ENCODE results near the gene SERINC3.
"Not testable (repeated sequence)": the region's sequence is repeated elsewhere in the genome, so short reads cannot be mapped to it uniquely, and the experiment has no call there.

SERINC3 gene

DNA sequence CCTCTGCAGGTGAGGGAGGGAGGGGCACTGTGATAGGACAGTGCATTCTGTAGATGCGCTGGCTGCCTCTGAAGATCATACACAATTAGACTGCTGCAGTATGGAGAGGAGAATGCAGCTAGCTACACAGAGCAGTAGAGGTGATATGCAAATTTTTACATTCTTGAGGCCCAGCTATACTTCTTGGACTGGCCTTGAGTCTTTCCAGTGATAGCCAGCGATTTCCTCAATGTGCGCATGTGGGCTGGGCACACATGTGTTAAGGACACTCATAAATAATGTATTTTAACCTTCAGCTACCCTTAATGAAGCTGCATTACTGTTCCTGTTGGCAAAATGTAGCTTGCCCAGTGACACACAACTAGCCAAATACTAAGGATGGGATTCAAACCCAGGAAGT is 27.2 kb downstream of the SERINC3 start:
- DNase-seq = no peak

DNA sequence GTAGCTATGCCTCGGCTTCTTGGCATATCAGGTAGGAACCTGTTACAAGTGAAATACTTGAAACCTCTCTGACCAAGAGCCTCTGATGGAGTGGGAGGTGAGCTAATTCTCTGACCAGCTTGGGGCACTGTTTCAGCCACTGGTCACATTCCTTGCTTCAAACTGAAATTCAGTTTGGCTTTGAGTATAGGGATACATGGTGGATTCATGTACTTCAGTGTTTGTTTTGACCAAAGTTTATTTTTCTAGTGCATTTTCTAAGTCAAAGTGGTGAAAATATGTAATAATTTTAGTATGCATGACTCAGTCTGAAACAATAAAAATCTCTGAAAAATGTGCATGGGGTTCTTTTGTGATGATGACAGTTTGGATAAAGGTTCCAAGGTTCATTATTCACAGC is 27.6 kb downstream of the SERINC3 start:
- DNase-seq = no peak

DNA sequence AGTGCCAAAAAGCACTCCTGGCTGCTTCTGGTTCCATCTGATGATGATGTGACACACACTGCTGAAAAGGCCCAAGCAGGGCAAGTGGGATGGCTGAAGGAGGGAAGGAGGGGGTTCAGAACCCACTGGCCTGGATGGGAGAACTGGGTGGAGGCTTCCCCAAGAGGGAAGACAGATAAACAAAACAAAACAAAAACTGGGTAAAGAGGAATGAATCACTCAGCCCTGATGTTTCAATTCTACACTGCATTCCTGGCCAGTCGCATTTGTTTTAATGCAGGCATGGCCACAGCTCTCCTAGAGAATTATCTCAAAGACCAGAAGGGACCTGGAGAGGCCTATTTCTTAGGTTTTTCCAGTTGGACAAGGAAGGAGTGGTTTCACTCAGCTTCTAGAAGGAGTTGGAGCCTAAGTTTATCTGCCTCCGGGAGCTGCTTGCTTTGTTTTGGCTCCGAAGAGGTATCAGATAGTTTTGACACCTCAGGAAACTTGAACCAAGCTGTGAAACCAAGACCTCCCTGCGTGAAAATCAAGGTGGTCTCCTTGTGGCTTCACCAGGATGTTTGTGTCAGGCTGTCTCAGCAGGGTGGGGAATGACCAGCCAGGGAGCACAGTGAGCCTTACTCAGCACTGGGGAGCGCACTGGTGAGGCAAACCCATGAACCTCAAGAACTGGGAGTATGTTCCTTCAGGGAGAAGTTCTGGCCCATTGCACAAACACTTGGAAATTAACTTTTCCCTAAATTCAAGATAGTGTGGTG is 30.1 kb downstream of the SERINC3 start:
- DNase-seq = no peak

DNA sequence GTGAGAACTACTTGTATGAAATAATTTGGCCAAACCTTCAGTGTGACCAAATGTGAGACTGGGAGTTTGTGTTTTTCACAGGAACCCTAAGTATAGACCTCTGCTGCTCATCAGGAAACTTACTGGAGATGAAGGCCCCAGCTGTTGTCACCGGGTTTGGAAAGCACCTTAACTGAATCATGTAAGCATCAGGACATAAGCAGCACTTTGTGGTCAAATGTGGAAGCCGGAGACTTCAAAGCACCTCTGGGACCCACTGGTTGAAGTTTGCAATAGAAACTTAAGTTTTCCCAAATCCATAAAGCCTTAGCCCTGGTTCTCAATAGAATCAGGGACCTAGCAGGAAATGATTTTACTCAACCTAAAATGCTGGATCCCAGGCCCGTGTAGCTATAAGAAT is 31.9 kb downstream of the SERINC3 start:
- DNase-seq = no peak

DNA sequence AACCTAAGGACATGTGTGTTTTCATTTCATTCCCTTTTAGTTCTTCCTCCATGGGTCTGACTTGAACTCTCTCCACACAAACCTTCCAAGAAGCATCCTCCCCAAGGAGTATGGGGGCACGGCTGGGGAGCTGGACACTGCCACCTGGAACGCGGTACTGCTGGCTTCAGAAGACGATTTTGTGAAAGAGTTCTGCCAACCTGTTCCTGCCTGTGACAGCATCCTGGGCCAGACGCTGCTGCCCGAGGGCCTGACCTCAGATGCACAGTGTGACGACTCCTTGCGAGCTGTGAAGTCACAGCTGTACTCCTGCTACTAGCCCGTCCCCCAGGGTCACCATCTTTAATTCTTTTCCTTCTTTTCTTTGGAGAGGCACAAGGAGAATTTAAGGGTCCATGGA is 32.6 kb downstream of the SERINC3 start:
- no peak for DNase-seq

DNA sequence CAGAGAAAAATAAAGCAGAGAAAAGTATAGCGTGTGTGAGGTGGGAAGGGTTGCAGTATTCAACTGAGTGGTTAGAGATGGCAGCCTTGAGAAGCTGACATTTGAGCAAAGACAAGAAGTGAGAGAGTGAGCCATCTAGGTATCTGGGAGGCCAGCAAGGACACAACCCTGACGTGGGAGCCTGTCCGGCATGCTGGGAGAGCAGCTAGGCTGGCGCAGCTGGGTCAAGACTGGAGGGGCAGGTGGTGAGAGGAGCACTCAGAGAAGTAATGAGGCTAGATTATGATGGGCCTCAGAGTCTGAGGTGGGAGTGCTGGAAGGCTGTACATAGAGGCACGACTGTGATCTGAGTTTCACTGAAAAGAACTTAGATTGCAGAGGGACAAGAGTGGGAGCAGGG is 33.3 kb downstream of the SERINC3 start:
- no peak for DNase-seq

DNA sequence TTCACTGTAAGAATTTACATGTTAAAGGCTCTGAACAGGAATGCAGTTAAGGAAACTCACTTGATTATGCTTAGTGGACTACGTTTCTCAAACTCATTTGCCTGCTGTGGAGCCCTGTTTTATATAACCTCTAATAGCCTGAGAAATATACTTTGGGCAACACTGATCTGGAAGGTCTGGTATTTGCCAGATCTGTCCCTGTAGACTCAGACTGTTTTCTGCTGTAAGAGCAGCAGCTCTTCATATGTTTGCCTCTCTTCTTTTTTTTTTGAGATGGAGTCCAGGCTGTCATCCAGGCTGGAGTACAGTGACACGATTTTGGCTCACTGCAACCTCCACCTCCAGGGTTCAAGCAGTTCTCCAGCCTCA is 36.1 kb downstream of the SERINC3 start:
- DNase-seq = no peak

DNA sequence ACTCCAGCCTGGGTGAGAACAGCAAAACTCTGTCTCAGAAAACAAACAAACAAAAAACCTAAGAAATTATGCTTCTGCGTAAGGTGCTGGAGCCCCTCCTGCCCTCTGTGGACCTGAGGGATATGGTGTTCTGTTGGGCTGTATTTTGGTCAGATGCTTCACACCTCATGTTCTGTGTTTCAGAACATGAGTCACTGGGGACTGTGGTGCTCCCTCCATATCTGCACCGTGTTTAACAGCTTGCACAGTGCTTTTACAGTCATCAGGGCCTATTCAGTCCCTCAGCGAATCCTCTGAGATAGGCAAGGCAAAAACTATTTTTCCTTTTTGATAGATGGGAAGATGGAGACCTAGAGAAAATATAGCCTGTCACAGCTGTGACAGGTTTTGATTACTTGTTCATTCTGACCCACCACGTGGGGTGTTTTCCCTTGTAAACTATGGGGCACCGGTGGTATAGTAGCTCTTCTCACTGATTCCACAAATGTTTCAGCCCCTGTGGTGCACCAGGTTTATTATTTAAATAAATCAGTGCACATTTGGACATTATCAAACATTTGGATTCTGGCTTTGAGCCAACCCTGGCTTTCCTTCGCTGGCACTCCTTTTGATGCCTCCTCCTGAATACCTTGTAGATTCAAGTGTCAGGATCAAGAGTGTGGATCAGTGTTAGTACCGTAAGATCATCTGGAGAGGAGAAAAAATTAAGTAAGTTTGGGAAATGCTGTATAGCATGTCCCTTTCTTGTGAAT is 36.6 kb downstream of the SERINC3 start:
- no peak for DNase-seq

DNA sequence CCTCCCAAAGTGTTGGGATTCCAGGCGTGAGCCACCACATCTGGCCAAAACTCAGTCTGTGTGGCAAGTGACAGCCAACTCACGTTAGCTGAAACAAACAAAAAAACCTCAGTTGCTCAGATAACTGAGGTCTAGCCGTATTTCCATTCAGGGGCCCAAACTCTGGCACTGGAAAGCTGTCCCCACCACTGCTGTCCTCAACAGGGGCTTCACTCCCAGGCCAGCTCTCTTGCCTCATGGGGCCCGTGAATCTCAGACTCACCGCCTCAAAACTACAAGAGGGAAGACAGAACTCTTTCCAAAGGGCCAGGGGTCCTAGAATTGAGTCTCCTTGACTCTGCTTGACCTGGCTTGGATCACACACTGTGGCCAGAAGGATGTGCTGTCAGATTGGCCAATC is 38.8 kb downstream of the SERINC3 start:
- no peak for DNase-seq

DNA sequence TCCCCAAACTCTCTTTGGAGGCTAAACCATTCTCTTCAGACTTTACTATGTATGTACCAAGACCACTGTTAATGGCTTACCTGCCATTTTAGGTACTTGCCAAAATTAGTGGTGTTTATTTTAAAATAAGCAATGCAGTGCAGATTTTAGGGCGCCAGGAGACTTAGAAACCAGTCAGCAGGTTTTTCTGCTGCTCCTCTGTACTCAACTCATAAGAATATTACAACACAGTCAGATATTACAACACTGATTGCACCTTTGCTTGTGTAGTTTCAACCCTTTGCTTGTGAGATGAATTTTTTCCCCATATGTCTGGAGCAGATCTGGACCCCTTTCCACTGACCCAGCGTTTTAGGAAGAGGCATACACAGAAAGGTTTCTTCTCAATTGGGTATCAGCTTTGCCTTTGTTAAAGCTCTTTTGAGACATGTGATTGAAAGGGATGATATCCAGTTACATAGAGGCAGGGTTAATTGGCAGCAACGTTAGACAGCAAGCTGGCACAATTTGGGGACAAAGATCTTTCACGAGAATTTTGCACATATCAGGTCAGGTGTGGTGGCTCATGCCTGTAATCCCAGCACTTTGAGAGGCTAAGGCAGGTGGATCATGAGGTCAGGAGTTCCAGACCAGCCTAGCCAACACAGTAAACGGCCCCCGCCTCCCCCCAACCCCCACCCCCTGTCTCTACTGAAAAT is 40.0 kb downstream of the SERINC3 start:
- no peak for DNase-seq

DNA sequence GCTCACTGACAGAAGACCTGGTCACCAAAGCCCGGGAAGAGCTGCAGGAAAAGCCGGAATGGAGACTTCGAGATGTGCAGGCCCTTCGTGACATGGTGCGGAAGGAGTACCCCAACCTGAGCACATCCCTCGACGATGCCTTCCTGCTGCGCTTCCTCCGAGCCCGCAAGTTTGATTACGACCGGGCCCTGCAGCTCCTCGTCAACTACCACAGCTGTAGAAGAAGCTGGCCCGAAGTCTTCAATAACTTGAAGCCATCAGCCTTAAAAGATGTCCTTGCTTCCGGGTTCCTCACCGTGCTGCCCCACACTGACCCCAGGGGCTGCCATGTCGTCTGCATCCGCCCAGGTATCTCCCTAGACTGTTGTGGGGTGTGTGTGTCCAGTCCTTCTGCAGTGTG is 41.8 kb downstream of the SERINC3 start:
- DNase-seq = no peak

DNA sequence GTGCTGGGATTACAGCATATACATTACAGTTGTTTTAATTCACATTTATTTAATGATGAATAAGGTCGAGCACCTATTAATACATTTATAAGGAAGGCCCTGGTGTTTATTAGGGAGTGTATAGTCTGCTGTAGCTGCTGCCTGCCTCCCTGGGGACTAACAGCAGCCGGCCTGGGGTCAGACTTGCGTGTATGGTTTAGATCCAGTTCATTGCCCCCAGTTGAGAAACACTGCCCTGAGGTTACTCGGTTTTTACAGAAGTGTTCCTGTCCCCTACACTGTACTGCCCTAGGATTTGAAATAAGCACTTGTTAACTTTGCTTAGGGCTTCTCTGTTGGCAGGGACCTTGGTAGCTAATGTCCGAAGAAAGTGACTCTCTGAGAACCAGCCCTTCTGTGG is 42.2 kb downstream of the SERINC3 start:
- no peak for DNase-seq

DNA sequence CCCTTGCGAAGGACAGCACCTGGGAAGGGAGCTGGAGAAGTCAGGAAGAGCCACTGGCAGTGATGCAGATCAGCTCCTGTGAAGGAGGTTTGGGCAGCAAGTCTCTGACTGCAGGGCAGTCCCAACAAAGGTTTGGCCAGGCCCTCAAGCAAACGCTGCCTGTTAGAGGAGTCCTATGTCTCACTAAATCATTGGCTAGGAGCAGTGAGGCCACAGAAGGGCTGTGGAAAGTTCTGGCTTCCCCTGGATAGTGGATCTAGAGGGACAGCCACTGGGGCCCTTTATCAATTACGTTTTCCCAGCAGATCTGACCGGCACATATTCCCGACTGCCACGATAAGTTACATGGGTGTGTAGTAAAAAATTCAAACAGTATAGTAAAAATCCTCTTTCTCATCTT is 43.7 kb downstream of the SERINC3 start:
- DNase-seq = no peak

DNA sequence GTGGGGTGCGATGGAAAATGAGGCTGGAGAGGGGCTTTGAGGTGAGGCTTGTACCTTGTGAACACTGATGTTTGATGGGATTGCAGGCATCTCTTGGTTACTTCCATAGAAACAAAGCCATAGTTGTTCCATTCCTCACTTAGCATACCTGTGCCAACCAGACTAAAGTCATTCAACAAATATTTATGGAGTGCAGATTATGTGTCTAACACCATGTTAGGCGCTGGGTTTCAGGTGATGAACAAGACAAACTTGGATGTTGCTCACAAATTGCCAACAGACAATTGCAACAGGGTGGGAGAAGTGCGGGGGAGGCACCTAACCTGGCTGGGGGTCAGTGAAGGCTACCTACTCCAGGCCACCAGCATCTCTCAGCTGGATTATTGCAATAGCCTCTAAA is 44.7 kb downstream of the SERINC3 start:
- no peak for DNase-seq

DNA sequence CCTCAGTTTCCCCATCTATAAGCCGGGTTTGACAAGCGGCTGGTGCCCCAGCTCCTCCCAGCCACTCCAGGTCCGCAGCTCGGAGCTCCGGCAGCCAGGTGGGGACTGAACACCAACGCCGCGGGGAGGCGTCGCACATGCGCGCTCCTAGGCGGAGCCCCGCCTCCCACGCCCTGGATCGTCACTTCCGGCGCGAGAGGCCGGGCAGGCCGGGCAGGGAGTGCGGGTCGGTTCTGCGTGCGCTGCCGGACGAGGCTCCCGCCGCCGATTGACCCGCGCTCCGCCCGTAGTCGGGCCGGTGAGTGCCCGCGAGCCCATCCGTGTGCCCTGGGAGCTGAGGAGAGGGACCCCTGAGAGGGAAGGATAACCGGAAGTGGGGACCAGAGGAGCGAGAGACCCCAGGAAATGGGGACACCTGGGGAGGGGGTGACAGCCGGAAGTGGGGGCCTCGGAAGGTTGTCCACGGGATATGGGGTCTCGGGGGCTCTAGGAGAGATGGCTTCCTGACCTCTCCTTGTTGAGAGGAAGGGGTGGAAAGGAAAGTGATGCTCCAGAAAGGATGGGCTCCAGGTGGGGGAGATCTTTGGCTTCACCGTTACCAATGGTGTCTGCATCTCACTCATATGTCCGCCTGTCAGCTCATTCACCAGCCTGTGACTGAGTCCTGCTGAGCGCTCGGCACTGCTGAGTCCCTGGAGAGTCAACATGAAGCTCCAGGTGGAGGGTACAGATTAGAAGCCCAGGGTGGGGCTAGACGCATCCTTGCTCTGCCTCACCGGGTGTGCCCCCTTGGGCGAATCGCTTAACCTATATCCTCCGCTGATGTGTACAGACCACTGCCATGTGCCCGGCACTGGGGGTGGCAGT is 45.9 kb downstream of the SERINC3 start, which contains the start of gene TTPAL:
Gene TTPAL (plus strand): TSS at position 181 of the 867 bp plus-strand sequence. CDS start 4,126 bp downstream, outside the sequence.
- peak; percentile 25 to 91 (median 76) for DNase-seq

DNA sequence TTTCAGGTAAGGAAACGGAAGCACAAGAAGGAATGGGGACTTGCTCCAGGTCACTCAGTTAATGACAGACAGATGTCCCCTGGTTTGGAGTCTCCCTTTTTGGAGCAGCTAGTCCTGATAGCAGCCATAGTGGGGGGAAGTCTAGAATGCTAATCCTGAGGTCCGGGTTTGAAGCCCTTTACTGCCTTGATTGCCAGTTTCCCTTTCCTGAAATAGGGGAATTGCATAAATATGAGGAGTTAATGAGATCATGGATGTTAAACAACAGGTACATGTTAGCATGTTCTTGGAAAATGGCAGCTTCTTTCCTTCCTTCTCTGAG is 46.5 kb downstream of the SERINC3 start:
- no peak for DNase-seq

DNA sequence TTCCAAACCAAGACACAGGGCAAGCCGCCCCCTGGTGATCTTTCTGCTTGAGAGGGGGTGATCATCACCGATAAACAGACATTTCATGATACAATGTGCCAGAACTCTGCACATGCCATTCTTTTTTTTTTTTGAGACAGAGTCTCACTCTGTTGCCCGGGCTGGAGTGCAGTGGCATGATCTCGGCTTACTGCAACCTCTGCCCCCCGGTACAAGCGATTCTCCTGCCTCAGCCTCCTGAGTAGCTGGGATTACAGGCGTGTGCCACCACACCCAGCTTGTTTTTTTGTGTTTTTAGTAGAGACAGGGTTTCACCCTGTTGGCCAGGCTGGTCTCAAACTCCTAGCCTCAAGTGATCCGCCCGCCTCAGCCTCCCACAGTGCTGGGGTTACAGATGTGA is 49.6 kb downstream of the SERINC3 start:
- not testable (repeated sequence) for DNase-seq

DNA sequence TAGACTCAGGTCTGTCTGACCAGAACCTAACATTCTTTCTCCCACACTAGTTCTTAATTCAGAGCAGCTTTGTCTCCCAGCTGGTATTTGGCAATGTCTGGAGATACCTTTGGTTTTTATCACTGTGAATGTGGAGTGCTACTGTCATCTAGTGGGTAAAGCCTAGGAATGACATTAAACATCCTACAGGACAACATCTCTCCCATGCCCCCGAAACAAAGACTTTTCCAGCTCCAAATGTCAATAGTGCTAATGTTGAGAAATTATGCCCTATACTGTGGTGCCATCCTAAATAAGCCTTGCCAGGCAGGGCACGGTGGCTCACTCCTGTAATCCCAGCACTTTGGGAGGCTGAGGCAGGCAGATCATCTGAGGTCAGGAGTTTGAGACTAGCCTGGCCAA is 50.4 kb downstream of the SERINC3 start:
- DNase-seq = no peak

DNA sequence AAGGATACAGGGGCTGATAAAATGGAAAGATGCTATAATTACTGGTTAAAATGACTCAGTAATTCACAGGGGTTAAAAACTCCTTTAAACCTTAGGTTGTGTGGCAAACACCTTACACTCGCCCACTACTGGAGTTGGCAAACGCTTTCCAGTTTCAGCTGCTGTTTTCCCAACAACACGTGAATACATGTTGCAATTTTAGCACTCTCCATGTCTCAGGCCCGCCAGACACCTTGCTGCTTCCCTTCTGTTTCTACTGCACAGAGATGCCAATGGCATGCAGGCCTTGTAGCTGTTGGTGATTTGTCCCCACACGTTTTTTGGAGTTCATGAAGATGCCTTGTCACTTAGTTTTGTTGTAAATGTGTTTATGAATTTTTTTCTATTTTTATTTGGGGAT is 51.5 kb downstream of the SERINC3 start:
- no peak for DNase-seq

DNA sequence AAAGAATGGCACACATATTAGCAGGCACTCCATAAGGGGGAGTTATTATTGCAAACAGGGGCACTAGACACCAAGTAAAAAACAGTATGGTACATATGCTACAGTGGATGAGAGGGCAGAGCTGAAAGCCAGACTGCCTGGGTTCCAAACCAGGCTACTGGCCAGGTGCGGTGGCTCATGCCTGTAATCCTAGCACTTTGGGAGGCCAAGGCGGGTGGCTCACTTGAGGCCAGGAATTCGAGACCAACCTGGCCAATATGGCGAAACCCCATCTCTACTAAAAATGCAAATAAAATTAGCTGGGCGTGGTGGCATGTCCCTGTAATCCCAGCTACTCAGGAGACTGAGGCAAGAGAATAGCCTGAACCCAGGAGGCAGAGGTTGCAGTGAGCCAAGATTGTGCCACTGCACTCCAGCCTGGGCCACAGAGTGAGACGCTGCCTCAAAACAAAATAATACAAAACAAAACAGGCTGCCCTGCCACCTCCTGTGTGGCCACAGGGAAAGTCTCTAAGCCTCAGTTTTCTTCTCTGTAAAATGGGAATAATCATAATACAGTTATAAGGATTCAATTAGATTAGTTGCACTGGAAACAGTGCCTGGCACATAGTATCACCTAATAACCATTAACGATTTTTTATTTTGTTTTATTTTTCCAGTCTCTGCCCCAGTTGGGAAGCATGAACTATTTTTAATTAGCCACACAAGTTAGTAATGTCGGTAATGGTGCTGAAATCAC is 53.7 kb downstream of the SERINC3 start:
- DNase-seq = no peak

Data from nucleus accumbens (tissue), 56 donors.